Aorta (tissue), 5 donors: ENCODE results near the gene TMEM255A. TPM values are rescaled to one million over a fixed set of nuclear protein-coding genes. Genes with fewer than 3 reads are reported as not detected.

ENCODE experiments used
- ATAC-seq: fragments of 200-7000 bp; cut with Tn5 transposase; one replicate; pipeline ENCODE4 v1.9.1; 2022; ENCODE audit warnings: moderate library complexity; ENCODE audit not compliant: low FRiP score
- DNase-seq, 2 donors: peaks; one replicate each; pipeline ENCODE4 v3.0.0-alpha.2; 2020
- H3K27ac ChIP-seq, 2 donors: one replicate each; pipeline ENCODE4 v1.5.1; 2013; ENCODE audit warnings: low read length in 2 of 2, mild to moderate bottlenecking in 2 of 2, moderate library complexity in 2 of 2, control low read depth in 1 of 2, inconsistent platforms in 1 of 2, low read depth in 1 of 2
- H3K27me3 ChIP-seq, 2 donors: one replicate each; pipeline ENCODE4 v1.6.1; 2013; ENCODE audit warnings: control low read depth in 1 of 2, low read length in 1 of 2, mild to moderate bottlenecking in 1 of 2, moderate library complexity in 1 of 2; ENCODE audit not compliant: insufficient read depth in 2 of 2, control insufficient read depth in 1 of 2
- H3K36me3 ChIP-seq, 2 donors: one replicate each; pipeline ENCODE4 v1.6.1; 2013; ENCODE audit warnings: control low read depth in 1 of 2, low read length in 1 of 2, mild to moderate bottlenecking in 1 of 2; ENCODE audit not compliant: insufficient read depth in 2 of 2, control insufficient read depth in 1 of 2
- H3K4me1 ChIP-seq, 2 donors: one replicate each; pipeline ENCODE4 v1.6.1; 2013; ENCODE audit warnings: low read length in 2 of 2, control low read depth in 1 of 2, mild to moderate bottlenecking in 1 of 2, moderate library complexity in 1 of 2; ENCODE audit not compliant: insufficient read depth in 2 of 2, control insufficient read depth in 1 of 2
- H3K4me3 ChIP-seq, 2 donors: one replicate each; pipeline ENCODE4 v1.5.1; 2013; ENCODE audit warnings: low read length in 2 of 2, control low read depth in 1 of 2, mild to moderate bottlenecking in 1 of 2
- H3K9me3 ChIP-seq: one replicate; pipeline ENCODE4 v1.6.1; 2013; ENCODE audit warnings: mild to moderate bottlenecking, low read length; ENCODE audit not compliant: control insufficient read depth
- WGBS, 2 donors: extraction: QIAGEN DNeasy Blood & Tissue Kit; methylation state at CpG; one replicate each; pipeline ENCODE4 v1.1.7; 2013; 5-methylcytosine and 5-hydroxymethylcytosine counted together
- intact Hi-C, 2 donors: fragments of 100-400 bp; cut with DNase I; formaldehyde crosslinking; loops; one replicate each; pipeline versions ENCODE4 v1.14.2 to v1.15.0; 2022
- polyA plus RNA-seq, 2 donors: library from polyadenylated mRNA; stranded (reverse); fragments of 200-250 nt; gene quantifications; one replicate each; pipeline ENCODE4 v1.2.3, GENCODE V29; 2013
- total RNA-seq, 2 donors: library from RNA; stranded (reverse); fragmentation: NEBNext Ultra II Directional; extraction: Animal tissue kit (Norgen Biotek cat#: 25700); gene quantifications; one replicate each; pipeline ENCODE4 v1.2.1, GENCODE V29; 2021
- donor health status: healthy with polysubstance abuse.
- donor health status: Bipolar disorder and iron deficiency.
- donor health status: DM: no; HTN: no; CAD: no.
- donor health status: DM: no; HTN: no; CAD: no.
- donor health status: DM: yes; HTN: yes; CAD: no.

The TMEM255A gene
- total and polyA plus RNA-seq, 4 donors, result 1.3 to 4.3 TPM; not detected in 2

- no peaks in the 10 kb centered on the region for H3K36me3 ChIP-seq
- H3K4me3 ChIP-seq, result no peak overlapping the region
- WGBS, 2 donors, result 28 to 60% methylated on average over 2 of the region's 2 CpGs
- DNase-seq (no peak), ATAC-seq (no peak)
- no peaks in the 10 kb centered on the region for H3K9me3 ChIP-seq
- H3K27ac ChIP-seq, result no peak overlapping the region
- intact Hi-C loops, result no loop called here
- H3K27me3 ChIP-seq, result no peaks in the 10 kb centered on the region
- H3K4me1 ChIP-seq, result no peaks in the 10 kb centered on the region
Observed at GRCh38 chrX:120301497-120301896, 9.8 kb downstream of the TMEM255A start.

- ATAC-seq (no peak), DNase-seq (no peak)
- no peak overlapping the region for H3K27ac ChIP-seq
- H3K9me3 ChIP-seq, result no peaks in the 10 kb centered on the region
- H3K4me3 ChIP-seq, result no peak overlapping the region
- intact Hi-C loops, result no loop called here
- H3K4me1 ChIP-seq, result no peaks in the 10 kb centered on the region
- 75 to 84% methylated on average over 2 of the region's 2 CpGs for WGBS, 2 donors
- H3K27me3 ChIP-seq, result no peaks in the 10 kb centered on the region
- no peaks in the 10 kb centered on the region for H3K36me3 ChIP-seq
Observed at GRCh38 chrX:120299928-120300327, 11.3 kb downstream of the TMEM255A start.

- WGBS, 2 donors, result 87 to 89% methylated on average over 1 of the region's 1 CpG
- Histone ChIP-seq H3K27ac (no peak overlapping the region), H3K36me3 (no peaks in the 10 kb centered on the region), H3K4me1 (no peaks in the 10 kb centered on the region), H3K9me3 (no peaks in the 10 kb centered on the region), H3K27me3 (no peaks in the 10 kb centered on the region), H3K4me3 (no peak overlapping the region)
- ATAC-seq (no peak), DNase-seq (no peak)
- intact Hi-C loops, result no loop called here
Observed at GRCh38 chrX:120297923-120298322, 13.3 kb downstream of the TMEM255A start.

- DNase-seq, result no peak
- no peaks in the 10 kb centered on the region for H3K36me3 ChIP-seq
- H3K4me1 ChIP-seq, result no peaks in the 10 kb centered on the region
- ATAC-seq, result no peak
- no peak overlapping the region for H3K4me3 ChIP-seq
- intact Hi-C loops, result no loop called here
- H3K27ac ChIP-seq, result no peak overlapping the region
- no peaks in the 10 kb centered on the region for H3K27me3 ChIP-seq
- no peaks in the 10 kb centered on the region for H3K9me3 ChIP-seq
Observed at GRCh38 chrX:120294651-120295050, 16.6 kb downstream of the TMEM255A start.

- H3K27me3 ChIP-seq, result no peaks in the 10 kb centered on the region
- no peak for DNase-seq
- intact Hi-C loops, result no loop called here
- no peaks in the 10 kb centered on the region for H3K4me1 ChIP-seq
- 57 to 77% methylated on average over 2 of the region's 2 CpGs for WGBS, 2 donors
- no peaks in the 10 kb centered on the region for H3K36me3 ChIP-seq
- no peak overlapping the region for H3K4me3 ChIP-seq
- H3K27ac ChIP-seq, result no peak overlapping the region
- no peak for ATAC-seq
- no peaks in the 10 kb centered on the region for H3K9me3 ChIP-seq
Observed at GRCh38 chrX:120293015-120293414, 18.2 kb downstream of the TMEM255A start.

- Histone ChIP-seq H3K27ac (no peak overlapping the region), H3K4me1 (no peaks in the 10 kb centered on the region), H3K27me3 (no peaks in the 10 kb centered on the region), H3K9me3 (no peaks in the 10 kb centered on the region), H3K36me3 (no peaks in the 10 kb centered on the region), H3K4me3 (no peak overlapping the region)
- WGBS, 2 donors, result 72 to 87% methylated on average over 6 of the region's 6 CpGs
- DNase-seq (no peak), ATAC-seq (no peak)
- intact Hi-C loops, result no loop called here
Observed at GRCh38 chrX:120291211-120291610, 20.1 kb downstream of the TMEM255A start.

GRCh38 chrX:120290107-120290506 is 21.2 kb downstream of the TMEM255A start:
- H3K27me3 ChIP-seq, result no peaks in the 10 kb centered on the region
- DNase-seq (no peak), ATAC-seq (no peak)
- H3K9me3 ChIP-seq, result no peaks in the 10 kb centered on the region
- no peaks in the 10 kb centered on the region for H3K36me3 ChIP-seq
- H3K4me1 ChIP-seq, result no peaks in the 10 kb centered on the region
- no peak overlapping the region for H3K27ac ChIP-seq
- intact Hi-C loops, result no loop called here
- no peak overlapping the region for H3K4me3 ChIP-seq

- Histone ChIP-seq H3K4me1 (no peaks in the 10 kb centered on the region), H3K27ac (no peak overlapping the region), H3K9me3 (no peaks in the 10 kb centered on the region), H3K27me3 (no peaks in the 10 kb centered on the region), H3K36me3 (no peaks in the 10 kb centered on the region), H3K4me3 (no peak overlapping the region)
- intact Hi-C loops, result no loop called here
- WGBS, 2 donors, result 51 to 63% methylated on average over 3 of the region's 3 CpGs
- no peak for DNase-seq
- ATAC-seq, result no peak
Observed at GRCh38 chrX:120287513-120288112, 23.6 kb downstream of the TMEM255A start.

GRCh38 chrX:120286733-120287512 is 24.3 kb downstream of the TMEM255A start:
- H3K27me3 ChIP-seq, result no peaks in the 10 kb centered on the region
- H3K4me1 ChIP-seq, result no peaks in the 10 kb centered on the region
- no peaks in the 10 kb centered on the region for H3K9me3 ChIP-seq
- DNase-seq (no peak), ATAC-seq (no peak)
- no peaks in the 10 kb centered on the region for H3K36me3 ChIP-seq
- no peak overlapping the region for H3K27ac ChIP-seq
- WGBS, 2 donors, result 79 to 93% methylated on average over 4 of the region's 4 CpGs
- H3K4me3 ChIP-seq, result no peak overlapping the region
- intact Hi-C loops, result no loop called here
